Heart left ventricle (tissue), 16 donors: ENCODE measurements around the gene BHLHA15. TPM values are rescaled to one million over a fixed set of nuclear protein-coding genes. Genes with fewer than 3 reads are reported as not detected.

ENCODE experiments used
- ATAC-seq, 4 donors: fragments of 200-7000 bp; cut with Tn5 transposase; one replicate each; pipeline ENCODE4 v1.9.1; 2020 to 2022; ENCODE audit warnings: moderate library complexity in 4 of 4, mild to moderate bottlenecking in 3 of 4, moderate number of reproducible peaks in 1 of 4
- DNase-seq, 5 donors: peaks; one replicate each; pipeline ENCODE4 v3.0.0-alpha.2; 2020
- H3K27ac ChIP-seq, 12 donors: fragments of 200-600 bp; sonication (generic) in 4 of 12; one replicate each; pipeline versions ENCODE4 v1.5.0 to v1.8.0; 2016 to 2022; ENCODE audit warnings: mild to moderate bottlenecking in 2 of 12
- H3K27me3 ChIP-seq, 9 donors: fragments of 200-600 bp; sonication (generic) in 2 of 9; one replicate each; pipeline versions ENCODE4 v1.5.1 to v1.8.0; 2016 to 2022; ENCODE audit warnings: mild to moderate bottlenecking in 3 of 9
- H3K36me3 ChIP-seq, 9 donors: fragments of 200-600 bp; sonication (generic) in 2 of 9; one replicate each; pipeline versions ENCODE4 v1.5.0 to v1.8.0; 2018 to 2022; ENCODE audit warnings: mild to moderate bottlenecking in 2 of 9
- H3K4me1 ChIP-seq, 12 donors: fragments of 200-600 bp; sonication (generic) in 4 of 12; one replicate each; pipeline versions ENCODE4 v1.5.0 to v1.8.0; 2016 to 2022; ENCODE audit warnings: mild to moderate bottlenecking in 3 of 12
- H3K4me3 ChIP-seq, 12 donors: fragments of 200-600 bp; sonication (generic) in 4 of 12; one replicate each; pipeline versions ENCODE4 v1.5.0 to v1.8.0; 2017 to 2022; ENCODE audit warnings: mild to moderate bottlenecking in 9 of 12, moderate library complexity in 4 of 12
- H3K9me3 ChIP-seq, 12 donors: fragments of 200-600 bp; sonication (generic) in 4 of 12; one replicate each; pipeline versions ENCODE4 v1.5.0 to v1.8.0; 2016 to 2022; ENCODE audit warnings: mild to moderate bottlenecking in 1 of 12
- CTCF ChIP-seq, 12 donors: fragments of 200-600 bp; sonication (generic) in 4 of 12; IDR thresholded peaks; one replicate each; pipeline versions ENCODE4 v1.5.0 to v1.8.0; 2018 to 2022; ENCODE audit warnings: antibody characterized with exemption in 12 of 12, mild to moderate bottlenecking in 5 of 12
- POLR2A ChIP-seq, 2 donors: fragments of 450-650 bp; IDR thresholded peaks; one replicate each; pipeline ENCODE4 v1.6.1; 2017; ENCODE audit warnings: antibody characterized with exemption in 2 of 2, mild to moderate bottlenecking in 2 of 2, moderate library complexity in 2 of 2
- WGBS, 4 donors: extraction: QIAGEN DNeasy Blood & Tissue Kit in 2 of 4; methylation state at CpG; one replicate each; pipeline versions ENCODE4 v1.1.5 to v1.1.7; 2013 to 2018; 5-methylcytosine and 5-hydroxymethylcytosine counted together
- intact Hi-C, 10 donors: fragments of 100-400 bp; cut with DNase I; formaldehyde crosslinking; loops; one replicate each; pipeline versions ENCODE4 v1.11.1 to v1.14.2; 2022
- polyA plus RNA-seq, 2 donors: library from polyadenylated mRNA; stranded (reverse); fragments of 200-250 nt; gene quantifications; one replicate each; pipeline ENCODE4 v1.2.3, GENCODE V29; 2013
- total RNA-seq, 9 donors: library from RNA; depleted of rRNA in 2 of 9; stranded (reverse); fragments of >200 nt in 2 of 9; fragmentation: NEBNext Ultra II Directional in 3 of 9; extraction: Animal tissue kit (Norgen Biotek cat#: 25700) in 3 of 9; gene quantifications; one replicate each; pipeline versions ENCODE4 v1.1.0 to v1.2.4, GENCODE V29; 2016 to 2023
- donor health status: ischemic (EF 13 %, LVEDD 7.1; RV severe dilation, severe dysfunction).
- donor health status: healthy with polysubstance abuse.
- donor health status: DM: no; HTN: yes; CAD: no.
- donor health status: DM: no; HTN: no; CAD: no.
- donor health status: ischemic (EF 25% LVEDD 6.9; RV normal size, moderate dysfunction).
- donor health status: ischemic (EF 25% LVEDD 5.7; RV mildly dilated, moderate dysfunction).
- donor health status: healthy.
- donor health status: DM: yes; HTN: yes; CAD: no.
- donor health status: ischemic (EF 35%, LVEDD 5.7; RV mildly dilated, moderate dysfunction).
- donor health status: nonischemic (EF 11% LVEDD 7.7; RV severe dilation, severe dysfunction).
- donor health status: DM: yes; HTN: yes; CAD: no.
- donor health status: PGD.
- donor health status: ischemic (EF 29% LVEDD 5.4; RV normal size, mild dysfunction).
- donor health status: nonischemic (EF 23%, LVEDD 6.1; RV moderate dilation, normal function).

Gene BHLHA15
- total and polyA plus RNA-seq, 11 donors = 0.26 to 1.3 (median 0.61) TPM; not detected in 8

- intact Hi-C loops = no loop called here
Measured at GRCh38 chr7:98254951-98255610, 43.8 kb downstream of the BHLHA15 start.

GRCh38 chr7:98256431-98256830, 45.2 kb downstream of the BHLHA15 start:
- Histone ChIP-seq H3K9me3 (no peaks in the 10 kb centered on the region), H3K27ac (no peak overlapping the region), H3K36me3 (peaks cover 0 to 29% (median 14%) of the 10 kb centered on the region in 9 donors), H3K4me1 (peaks cover 0 to 24% (median 13%) of the 10 kb centered on the region in 12 donors), H3K4me3 (no peak overlapping the region), H3K27me3 (no peaks in the 10 kb centered on the region)
- no peak for TF ChIP-seq CTCF (IDR thresholded peaks at IDR 0.05)
- no peak for TF ChIP-seq POLR2A (IDR thresholded peaks at IDR 0.05)
- no peak for ATAC-seq
- WGBS, 4 donors = 95 to 96% (median 95%) methylated on average over 7 of the region's 7 CpGs
- intact Hi-C loops = no loop called here
- no peak for DNase-seq

More at GRCh38 chr7:98254951-98255610, 43.8 kb downstream of the BHLHA15 start:
- ATAC-seq (no peak), DNase-seq (no peak)
- WGBS, 4 donors = 76 to 87% (median 84%) methylated on average over 11 of the region's 11 CpGs
- peaks cover 0 to 16% (median 8%) of the 10 kb centered on the region in 9 donors for H3K36me3 ChIP-seq
- peaks cover 0 to 38% (median 26%) of the 10 kb centered on the region in 12 donors for H3K4me1 ChIP-seq
- no peak overlapping the region for H3K4me3 ChIP-seq
- H3K27ac ChIP-seq = no peak overlapping the region
- H3K27me3 ChIP-seq = no peaks in the 10 kb centered on the region
- TF ChIP-seq CTCF (IDR thresholded peaks at IDR 0.05) (no peak), POLR2A (IDR thresholded peaks at IDR 0.05) (no peak)
- no peaks in the 10 kb centered on the region for H3K9me3 ChIP-seq

- no peaks in the 10 kb centered on the region for H3K27me3 ChIP-seq
- 82 to 95% (median 90%) methylated on average over 6 of the region's 6 CpGs for WGBS, 4 donors
- no peak for TF ChIP-seq POLR2A (IDR thresholded peaks at IDR 0.05)
- no peak for TF ChIP-seq CTCF (IDR thresholded peaks at IDR 0.05)
Measured at GRCh38 chr7:98257701-98258100, 46.5 kb downstream of the BHLHA15 start.

More at GRCh38 chr7:98257701-98258100, 46.5 kb downstream of the BHLHA15 start:
- no peak overlapping the region for H3K27ac ChIP-seq
- no peaks in the 10 kb centered on the region for H3K9me3 ChIP-seq
- intact Hi-C loops = no loop called here
- no peak overlapping the region for H3K4me3 ChIP-seq
- H3K4me1 ChIP-seq = peaks cover 0 to 19% (median 7%) of the 10 kb centered on the region in 12 donors
- H3K36me3 ChIP-seq = peaks cover 0 to 31% (median 16%) of the 10 kb centered on the region in 9 donors
- DNase-seq = no peak
- no peak for ATAC-seq

Other genes with a start within 250 kb of the BHLHA15 start
- gene OCM2, start 221.2 kb upstream of the BHLHA15 start, total RNA-seq = not detected
- not detected for gene OCM2, start 221.2 kb upstream of the BHLHA15 start, polyA plus RNA-seq
- gene LMTK2, start 104.6 kb upstream of the BHLHA15 start, total RNA-seq = 10 to 100 TPM; 18.8 to 58.3 (median 34.5) TPM
- gene LMTK2, start 104.6 kb upstream of the BHLHA15 start, polyA plus RNA-seq = 10 to 100 TPM in 1 of 2 donors, 1 to 10 TPM in 1; 6.3 to 10.1 TPM
- gene TECPR1, start 40.8 kb downstream of the BHLHA15 start, total RNA-seq = 10 to 100 TPM; 12.2 to 33.0 (median 22.7) TPM
- gene TECPR1, start 40.8 kb downstream of the BHLHA15 start, polyA plus RNA-seq = 10 to 100 TPM; 10.9 to 23.2 TPM
- gene BRI3, start 70.2 kb downstream of the BHLHA15 start, total RNA-seq = 100 to 1,000 TPM in 7 of 9 donors, 10 to 100 TPM in 2; 51.0 to 274 (median 223) TPM
- gene BRI3, start 70.2 kb downstream of the BHLHA15 start, polyA plus RNA-seq = 100 to 1,000 TPM; 236 to 237 TPM
- 1 to 10 TPM in 8 of 9 donors, under 1 TPM in 1; 0.64 to 2.7 (median 1.8) TPM for gene BAIAP2L1, start 189.7 kb downstream of the BHLHA15 start, total RNA-seq
- gene BAIAP2L1, start 189.7 kb downstream of the BHLHA15 start, polyA plus RNA-seq = 1 to 10 TPM; 2.1 to 2.3 TPM